HG02759 (cell line): ENCODE measurements around the gene PPP2R3B.
A peak's percentile ranks its signal among the peaks of the same experiment; 100 is the strongest.
"Not testable (repeated sequence)": the region's sequence is repeated elsewhere in the genome, so short reads cannot be mapped to it uniquely, and the experiment has no call there.

ENCODE experiments used
- ATAC-seq: cut with Tn5 transposase; IDR thresholded peaks from one replicate; pipeline ENCODE4 v1.9.1; 2021; ENCODE audit warnings: mild to moderate bottlenecking, moderate library complexity; ENCODE audit not compliant: unreplicated experiment

Gene PPP2R3B

DNA sequence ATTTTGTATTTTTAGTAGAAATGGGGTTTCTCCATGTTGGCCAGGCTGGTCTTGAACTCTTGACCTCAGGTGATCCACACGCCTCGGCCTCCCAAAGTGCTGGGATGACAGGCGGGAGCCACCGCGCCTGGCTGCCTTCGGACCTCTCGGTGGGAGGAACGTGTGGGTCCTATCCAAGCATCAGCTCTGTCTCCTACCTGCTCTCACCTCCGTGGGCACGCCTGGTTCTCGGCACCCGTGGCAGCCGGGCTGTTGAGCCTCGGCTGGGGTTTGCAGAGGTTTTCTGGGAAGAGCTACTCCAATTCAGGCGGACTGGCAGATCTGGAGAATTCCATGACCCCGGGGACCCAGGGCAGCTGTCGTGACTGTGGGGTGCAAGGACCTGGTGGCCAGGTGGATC, 23.6 kb upstream of the PPP2R3B start:
- no peak for ATAC-seq

GRCh38 chrX:405149-405548, 18.4 kb upstream of the PPP2R3B start:
- ATAC-seq = no peak

DNA sequence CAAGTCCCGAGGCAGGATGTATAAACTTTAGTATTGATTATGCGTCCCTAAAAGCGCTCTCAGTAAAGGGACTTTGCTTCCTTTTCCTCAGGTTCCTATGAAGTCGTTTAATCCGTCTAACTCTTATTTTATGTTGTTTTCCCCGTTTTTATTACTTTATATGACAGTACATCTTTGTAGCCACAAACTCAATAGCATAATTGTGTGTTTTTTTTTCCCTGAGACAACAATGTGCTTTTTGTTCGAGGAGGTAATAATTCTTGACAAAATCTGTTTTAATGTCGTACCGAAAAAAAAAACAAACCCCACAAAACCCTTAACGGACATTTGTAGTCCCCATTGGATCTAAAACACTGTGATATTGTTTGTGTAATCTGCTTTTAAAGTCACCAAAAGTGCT, 17.9 kb upstream of the PPP2R3B start:
- ATAC-seq = no peak

DNA sequence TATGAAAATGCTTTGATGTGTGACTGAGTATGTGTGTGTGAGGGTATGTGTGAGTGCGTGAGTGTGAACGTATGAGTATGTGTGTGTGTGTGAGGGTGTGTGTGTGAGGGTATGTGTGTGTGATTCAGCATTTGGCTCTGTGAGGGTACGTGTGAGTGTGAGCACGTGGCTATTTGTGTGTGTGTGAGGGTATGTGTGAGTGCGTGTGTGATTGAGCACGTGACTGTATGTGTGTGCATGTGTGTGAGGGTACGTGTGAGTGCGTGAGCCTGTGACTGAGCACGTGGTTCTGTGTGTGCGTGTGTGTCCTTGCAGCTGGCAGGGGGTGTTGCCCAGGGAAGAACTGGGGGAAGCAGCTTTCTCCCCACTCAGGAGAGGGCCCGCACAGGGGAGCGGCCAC, 16.1 kb upstream of the PPP2R3B start:
- ATAC-seq = no peak

GRCh38 chrX:400258-400657, 13.6 kb upstream of the PPP2R3B start:
- ATAC-seq = no peak

- no peak for ATAC-seq
Observed at GRCh38 chrX:397575-397974, 10.9 kb upstream of the PPP2R3B start.

DNA sequence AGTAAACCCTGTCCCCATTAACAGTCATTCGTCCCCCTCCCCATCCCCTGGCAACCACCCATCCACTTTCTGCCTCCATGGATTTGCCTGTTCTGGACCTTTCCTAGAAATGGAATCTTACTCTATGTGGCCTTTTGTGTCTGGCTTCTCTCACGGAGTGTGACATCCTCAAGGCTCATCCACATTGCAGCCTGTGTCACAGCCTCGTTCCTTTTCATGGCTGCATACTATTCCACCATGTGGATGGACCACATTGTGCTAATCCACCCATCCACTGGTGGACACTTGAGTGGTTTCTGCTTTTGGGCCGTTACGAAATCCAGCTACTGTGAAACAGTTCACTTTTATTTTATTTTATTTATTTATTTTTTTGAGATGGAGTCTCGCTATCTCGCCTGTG, 8.1 kb upstream of the PPP2R3B start:
- ATAC-seq = no peak

GRCh38 chrX:392575-392846, 5.8 kb upstream of the PPP2R3B start:
- no peak for ATAC-seq

GRCh38 chrX:391717-392574, 5.2 kb upstream of the PPP2R3B start:
- no peak for ATAC-seq

- no peak for ATAC-seq
Observed at GRCh38 chrX:390459-390858, 3.8 kb upstream of the PPP2R3B start.

- ATAC-seq = no peak
Observed at GRCh38 chrX:389021-389441, 2.3 kb upstream of the PPP2R3B start.

- no peak for ATAC-seq
Observed at GRCh38 chrX:387729-388128, 1.0 kb upstream of the PPP2R3B start.

DNA sequence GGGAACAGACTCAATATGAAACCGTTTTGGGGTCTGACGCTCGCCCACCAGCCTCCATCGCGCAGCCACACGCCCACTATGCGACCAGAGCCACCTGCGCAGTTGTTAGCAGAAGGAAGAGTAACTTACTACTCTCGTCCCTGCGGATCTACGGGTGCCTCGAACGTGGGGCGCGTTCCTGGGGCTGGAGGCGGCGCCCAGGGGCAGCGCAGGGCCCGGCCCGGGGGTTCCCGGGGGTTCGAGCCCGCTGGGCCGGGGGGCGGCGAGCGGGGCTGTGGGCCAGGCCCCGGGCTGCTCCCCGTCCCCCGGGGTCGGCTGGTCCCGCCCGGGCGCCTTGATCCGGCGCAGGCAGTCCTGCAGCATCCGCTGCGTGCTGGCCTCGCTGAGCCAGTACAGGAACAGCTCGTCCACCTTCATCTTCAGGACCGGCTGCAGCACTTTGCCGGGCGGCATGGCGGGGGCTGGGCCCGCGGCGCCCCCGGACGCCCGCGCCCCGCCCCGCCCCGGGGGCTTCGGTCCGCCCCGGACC, 404 bp downstream of the PPP2R3B start:
- ATAC-seq = peak; percentile 36

GRCh38 chrX:385736-386135, 971 bp downstream of the PPP2R3B start:
- not testable (repeated sequence) for ATAC-seq

DNA sequence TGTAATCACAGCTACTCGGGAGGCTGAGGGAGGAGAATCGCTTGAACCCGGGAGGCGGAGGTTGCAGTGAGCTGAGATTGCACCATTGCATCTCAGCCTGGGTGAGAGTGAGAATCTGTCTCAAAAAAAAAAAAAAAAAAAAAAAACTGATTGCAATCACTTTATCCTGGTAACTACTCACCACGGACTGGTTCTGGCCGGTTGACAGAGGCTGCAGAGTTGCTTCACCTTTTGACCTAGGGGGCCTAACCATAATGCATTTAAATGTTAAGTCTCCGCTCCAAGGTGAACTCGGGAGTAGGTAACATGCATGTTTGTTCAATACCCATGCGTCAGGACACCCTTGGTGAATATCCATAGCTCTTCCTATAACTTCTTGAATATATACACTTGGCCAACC, 1.8 kb downstream of the PPP2R3B start:
- ATAC-seq = no peak

DNA sequence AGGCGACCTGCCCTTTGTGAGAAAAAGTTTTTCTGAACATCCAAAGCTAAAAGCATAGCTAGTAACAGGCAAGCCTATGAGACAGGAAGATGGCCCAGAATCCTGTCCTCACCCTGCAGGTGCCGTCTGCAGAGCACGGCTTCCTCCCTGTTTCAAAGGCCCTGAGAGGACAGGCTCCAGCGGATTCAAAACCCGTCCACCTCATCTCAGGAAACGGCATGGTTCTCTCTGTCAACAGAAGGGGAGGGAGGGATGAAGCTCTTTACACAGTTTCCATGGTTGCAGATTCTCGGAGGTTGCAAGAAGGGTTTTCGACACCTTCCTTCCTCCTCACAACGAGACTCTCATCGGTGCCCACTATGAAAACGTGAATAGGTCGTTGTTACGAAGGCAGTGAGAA, 8.3 kb downstream of the PPP2R3B start:
- ATAC-seq = no peak

DNA sequence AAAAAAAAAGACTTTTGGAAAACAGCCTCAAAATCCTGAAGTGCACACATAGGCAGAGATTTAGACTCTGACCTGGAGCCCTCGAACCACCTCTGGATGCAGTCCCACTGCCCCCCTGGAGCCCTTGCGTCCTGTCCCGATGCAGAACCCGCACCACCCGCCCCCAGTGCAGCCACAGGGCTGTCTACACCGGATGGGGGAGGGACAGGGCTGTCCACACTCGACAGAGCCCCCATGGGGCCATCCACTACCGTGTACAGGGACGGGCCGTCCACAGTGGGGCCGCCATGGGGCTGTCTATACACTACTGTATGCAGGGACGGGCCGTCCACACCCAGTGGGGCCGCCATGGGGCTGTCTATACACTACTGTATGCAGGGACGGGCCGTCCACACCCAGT, 10.5 kb downstream of the PPP2R3B start:
- not testable (repeated sequence) for ATAC-seq

- ATAC-seq = no peak
Observed at GRCh38 chrX:375181-376036, 11.3 kb downstream of the PPP2R3B start.

DNA sequence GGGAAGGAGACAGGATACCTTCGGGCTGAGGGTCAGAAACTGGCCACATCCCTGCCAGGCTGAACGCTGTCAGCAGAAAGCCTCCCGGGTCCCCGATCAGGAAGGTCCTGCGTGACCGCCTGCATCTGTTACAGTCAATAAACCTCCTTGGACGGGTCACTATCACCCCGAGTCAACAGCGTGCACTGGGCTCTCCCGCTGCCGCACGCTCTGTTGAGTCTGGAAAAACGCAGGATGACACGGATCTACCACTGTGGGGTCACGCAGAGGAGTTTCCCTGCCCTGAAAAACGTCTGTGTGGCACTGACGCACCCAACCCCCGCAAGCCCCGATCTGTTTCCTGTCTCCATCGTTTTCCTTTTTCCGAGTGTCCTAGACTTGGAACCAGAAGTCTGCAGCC, 12.1 kb downstream of the PPP2R3B start:
- ATAC-seq = no peak

GRCh38 chrX:373641-374471, 12.9 kb downstream of the PPP2R3B start:
- ATAC-seq = no peak
